GM12865 (cell line): ENCODE data around the gene EFR3B.
"Not testable (repeated sequence)": the region's sequence is repeated elsewhere in the genome, so short reads cannot be mapped to it uniquely, and the experiment has no call there.

Experiments used
- DNase-seq: peaks from one replicate; pipeline ENCODE4 v3.0.0; 2010; ENCODE audit warnings: low read depth
- H3K4me3 ChIP-seq: 2 replicates; pipeline ENCODE4 v1.5.1; 2011; ENCODE audit warnings: mild to moderate bottlenecking, low read depth, low read length, control low read depth
- TF ChIP-seq, protein P1 (sequence below): IDR thresholded peaks from 2 replicates; pipeline ENCODE4 v1.5.1; 2011; ENCODE audit warnings: low read length, control low read depth, low read depth, inconsistent platforms; ENCODE audit not compliant: insufficient read depth; ENCODE audit errors: missing control alignments

The EFR3B gene

DNA sequence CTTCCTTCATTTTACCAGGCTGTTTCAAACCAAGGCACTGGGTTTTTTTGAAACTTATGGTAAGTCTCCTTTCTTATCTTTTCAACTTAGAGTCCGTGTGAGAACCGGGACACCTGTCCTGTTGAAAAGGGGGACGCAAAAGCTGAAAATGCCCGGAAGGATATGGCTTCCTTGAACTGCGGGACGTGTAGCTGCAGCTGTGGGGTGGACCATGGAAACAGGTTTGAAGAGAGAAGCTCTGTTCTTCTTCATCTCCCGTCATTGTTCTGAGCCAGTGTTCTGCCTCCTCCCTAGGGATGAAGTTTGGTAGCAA, 40.6 kb upstream of the EFR3B start:
- no peak overlapping the region for H3K4me3 ChIP-seq
- DNase-seq: no peak
- TF ChIP-seq, protein P1, sequence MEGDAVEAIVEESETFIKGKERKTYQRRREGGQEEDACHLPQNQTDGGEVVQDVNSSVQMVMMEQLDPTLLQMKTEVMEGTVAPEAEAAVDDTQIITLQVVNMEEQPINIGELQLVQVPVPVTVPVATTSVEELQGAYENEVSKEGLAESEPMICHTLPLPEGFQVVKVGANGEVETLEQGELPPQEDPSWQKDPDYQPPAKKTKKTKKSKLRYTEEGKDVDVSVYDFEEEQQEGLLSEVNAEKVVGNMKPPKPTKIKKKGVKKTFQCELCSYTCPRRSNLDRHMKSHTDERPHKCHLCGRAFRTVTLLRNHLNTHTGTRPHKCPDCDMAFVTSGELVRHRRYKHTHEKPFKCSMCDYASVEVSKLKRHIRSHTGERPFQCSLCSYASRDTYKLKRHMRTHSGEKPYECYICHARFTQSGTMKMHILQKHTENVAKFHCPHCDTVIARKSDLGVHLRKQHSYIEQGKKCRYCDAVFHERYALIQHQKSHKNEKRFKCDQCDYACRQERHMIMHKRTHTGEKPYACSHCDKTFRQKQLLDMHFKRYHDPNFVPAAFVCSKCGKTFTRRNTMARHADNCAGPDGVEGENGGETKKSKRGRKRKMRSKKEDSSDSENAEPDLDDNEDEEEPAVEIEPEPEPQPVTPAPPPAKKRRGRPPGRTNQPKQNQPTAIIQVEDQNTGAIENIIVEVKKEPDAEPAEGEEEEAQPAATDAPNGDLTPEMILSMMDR: no peak

DNA sequence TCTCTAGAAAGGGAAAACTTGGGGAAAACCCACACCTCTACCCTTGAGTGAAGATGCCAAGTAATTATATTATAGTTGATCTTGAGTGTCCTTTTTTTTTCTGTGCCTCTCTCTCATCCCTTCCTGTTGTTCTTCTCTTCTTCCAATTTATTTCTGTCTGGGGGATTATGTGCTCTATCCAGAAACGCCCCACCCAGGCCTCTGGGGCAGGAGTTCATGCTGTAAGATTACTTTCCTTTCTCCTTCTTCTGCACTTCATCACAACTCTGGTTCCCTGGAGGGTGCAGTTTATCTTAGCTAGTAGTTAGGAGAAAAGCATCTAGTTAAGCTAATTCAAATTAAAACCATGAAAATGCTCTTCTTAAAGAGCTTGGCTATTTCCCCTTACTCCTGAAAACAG, 39.8 kb upstream of the EFR3B start:
- TF ChIP-seq, protein P1: no peak
- DNase-seq: no peak
- H3K4me3 ChIP-seq: no peak overlapping the region

DNA sequence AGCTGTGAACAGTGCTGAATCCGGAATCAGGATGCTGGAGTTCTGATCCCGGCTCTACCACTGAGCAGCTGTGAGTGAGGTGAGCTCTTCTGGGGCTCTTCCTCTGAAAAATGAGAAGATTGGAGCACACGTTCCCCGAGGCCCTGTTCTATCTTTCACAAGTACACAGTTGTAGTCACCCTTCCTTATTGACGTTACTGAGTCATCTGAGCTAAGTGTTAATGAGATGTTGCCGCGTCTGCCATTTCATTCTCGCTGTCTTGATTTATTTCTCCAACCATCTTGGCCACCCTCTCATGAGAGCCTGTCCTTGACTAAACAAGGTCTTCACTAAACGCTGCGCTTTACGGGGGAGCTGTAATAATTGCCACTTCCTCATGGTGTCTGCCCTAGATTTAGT, 31.9 kb upstream of the EFR3B start:
- TF ChIP-seq, protein P1: no peak
- no peak for DNase-seq
- H3K4me3 ChIP-seq: no peak overlapping the region

DNA sequence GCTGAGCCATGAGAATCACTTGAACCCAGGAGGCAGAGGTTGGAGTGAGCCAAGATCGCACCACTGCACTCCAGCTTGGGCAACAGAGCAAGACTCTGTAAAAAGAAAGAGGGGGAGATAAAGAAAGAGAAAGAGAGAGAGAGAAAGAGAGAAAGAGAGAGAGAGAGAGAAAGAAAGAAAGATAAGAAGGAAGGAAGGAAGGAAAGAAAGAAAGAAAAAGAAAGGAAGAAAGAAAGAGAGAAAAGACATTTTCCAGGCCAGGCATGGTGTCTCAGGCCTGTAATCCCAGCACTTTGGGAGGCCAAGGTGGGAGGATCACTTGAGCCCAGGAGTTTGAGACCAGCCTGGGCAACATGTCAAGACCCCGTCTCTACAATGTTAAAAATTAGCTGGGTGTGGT, 30.5 kb upstream of the EFR3B start:
- not testable (repeated sequence) for DNase-seq, H3K4me3 ChIP-seq

DNA sequence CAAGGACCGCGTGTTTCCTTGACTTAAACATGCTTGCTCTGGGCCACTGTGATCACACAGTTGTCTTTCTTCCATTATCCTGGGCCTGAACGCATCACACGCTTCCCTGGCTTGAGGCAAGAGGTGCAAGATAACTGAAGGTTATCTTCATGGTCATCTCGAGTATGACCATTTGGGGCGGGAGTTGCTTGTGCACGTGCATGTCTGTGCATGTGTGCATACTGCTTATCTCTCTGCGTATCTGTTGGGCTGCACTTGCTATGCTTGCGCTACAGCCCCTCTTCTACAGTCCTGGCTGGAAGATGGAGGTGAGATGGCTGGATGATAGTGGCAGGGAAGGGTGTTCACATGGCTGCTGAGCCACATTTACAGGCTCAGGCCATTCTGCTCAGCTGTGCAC, 27.2 kb upstream of the EFR3B start:
- DNase-seq: no peak
- H3K4me3 ChIP-seq: no peak overlapping the region
- TF ChIP-seq, protein P1: no peak

DNA sequence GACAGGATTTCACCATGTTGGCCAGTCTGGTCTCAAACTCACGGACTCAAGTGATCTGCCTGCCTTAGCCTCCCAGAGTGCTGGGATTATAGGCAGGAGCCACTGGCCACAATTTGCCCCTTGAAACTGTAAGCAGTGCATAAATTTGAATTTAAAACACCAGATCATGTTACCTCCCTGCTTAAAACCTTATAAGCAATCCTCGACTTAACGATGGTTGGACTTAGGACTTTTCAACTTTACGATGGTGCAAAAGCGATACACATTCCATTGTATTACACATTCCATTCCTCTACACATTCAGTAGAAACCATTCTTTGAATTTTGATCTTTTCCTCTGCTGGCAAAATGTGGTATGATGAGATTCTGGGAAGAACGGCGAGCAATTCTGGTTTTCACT, 23.2 kb upstream of the EFR3B start:
- H3K4me3 ChIP-seq: no peak overlapping the region
- no peak for DNase-seq
- TF ChIP-seq, protein P1: no peak

DNA sequence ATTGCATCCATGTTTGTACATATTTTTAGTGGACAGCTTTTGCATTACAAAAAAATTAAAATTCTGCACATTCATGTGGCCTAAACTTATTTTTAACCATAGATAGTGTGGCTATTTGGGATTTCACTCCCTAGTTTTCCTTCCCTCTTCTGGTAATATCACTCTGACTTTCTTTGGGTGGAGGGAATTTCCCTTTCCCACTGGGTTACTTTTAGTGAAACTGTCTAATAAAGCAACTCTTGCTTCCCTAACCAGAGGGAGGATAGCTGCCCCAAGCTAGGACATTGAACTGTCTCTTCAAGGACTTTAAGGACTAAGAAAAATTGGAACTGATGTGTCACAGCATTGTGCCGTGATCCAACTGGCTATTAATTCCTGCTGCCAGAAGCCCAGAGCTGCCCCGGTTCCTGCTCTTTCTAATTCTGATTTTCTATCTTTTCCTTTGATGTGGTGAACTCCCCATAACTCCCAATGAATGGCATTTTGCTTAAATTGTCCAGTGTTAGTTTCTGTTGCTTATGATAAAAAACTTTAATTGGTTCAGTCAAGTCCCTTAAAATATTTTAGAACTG, 20.0 kb upstream of the EFR3B start:
- TF ChIP-seq, protein P1: no peak
- H3K4me3 ChIP-seq: no peak overlapping the region
- DNase-seq: no peak
